Astrocyte (in vitro differentiated cells and primary cell): Measurements from ENCODE around the gene GPR137.

Experiments used
- CTCF ChIP-seq: IDR thresholded peaks from 2 replicates; pipeline ENCODE4 v1.5.1; 2011; ENCODE audit warnings: low read depth, mild to moderate bottlenecking, inconsistent platforms, low read length, moderate library complexity; ENCODE audit not compliant: insufficient read depth
- EZH2 ChIP-seq: IDR thresholded peaks from 2 replicates; pipeline ENCODE4 v1.6.1; 2012; ENCODE audit warnings: mild to moderate bottlenecking, low read length, inconsistent platforms; ENCODE audit not compliant: insufficient read depth

- TF ChIP-seq CTCF = no peak
- TF ChIP-seq EZH2 = no peak
Measured at GRCh38 chr11:64251753-64252002, 34.0 kb upstream of the GPR137 start.
